Peyer's patch (tissue), 4 donors: ENCODE data around the gene NOX1.

Experiments
- POLR2A ChIP-seq, 2 donors: fragments of 450-650 bp; IDR thresholded peaks; one replicate each; pipeline ENCODE4 v1.5.1; 2017; ENCODE audit warnings: antibody characterized with exemption in 2 of 2, mild to moderate bottlenecking in 2 of 2, moderate library complexity in 2 of 2
- TF ChIP-seq, protein P1 (sequence below), 6 experiments: fragments of 450-650 bp in 4 of 6; fragments of 200-600 bp in 2 of 6; sonication (generic) in 1 of 6; IDR thresholded peaks; one replicate each; pipeline ENCODE4 v1.5.1; 2017 to 2019; ENCODE audit warnings: antibody characterized with exemption in 6 of 6, mild to moderate bottlenecking in 3 of 6, moderate library complexity in 1 of 6

DNA sequence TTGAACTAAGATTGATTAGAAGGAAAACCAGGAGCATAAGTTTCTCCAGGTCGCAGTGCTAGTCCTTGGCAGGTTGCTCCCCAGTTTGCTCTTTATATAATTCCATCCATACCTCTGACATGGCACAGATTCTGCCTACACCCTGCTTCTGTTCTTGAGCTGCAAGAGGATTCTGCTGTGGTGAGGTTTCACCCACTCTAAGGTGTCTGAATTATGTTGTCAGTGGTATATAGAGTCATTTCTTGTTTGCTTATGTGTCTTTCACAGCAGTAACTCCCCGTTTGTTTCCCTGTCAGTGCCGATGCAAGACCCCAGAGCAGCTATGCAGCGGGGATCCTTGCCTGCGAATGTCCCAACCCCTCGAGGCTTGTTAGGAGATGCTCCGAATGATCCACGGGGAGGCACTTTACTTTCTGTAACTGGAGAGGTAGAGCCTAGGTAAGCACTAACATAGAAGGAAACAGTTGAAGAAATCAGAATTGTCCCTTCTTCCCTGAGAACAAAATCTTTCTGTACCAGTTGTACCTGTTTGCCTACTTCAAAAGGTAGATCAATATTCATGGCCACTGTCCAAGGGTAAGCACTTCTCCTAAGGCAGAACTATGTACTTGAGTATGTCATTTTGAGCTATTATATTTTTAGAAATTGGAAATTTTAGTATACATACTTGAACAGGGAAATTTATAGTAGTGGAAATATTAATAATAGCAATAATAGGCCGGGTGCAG lies 42.8 kb downstream of the NOX1 start:
- TF ChIP-seq, protein P1, sequence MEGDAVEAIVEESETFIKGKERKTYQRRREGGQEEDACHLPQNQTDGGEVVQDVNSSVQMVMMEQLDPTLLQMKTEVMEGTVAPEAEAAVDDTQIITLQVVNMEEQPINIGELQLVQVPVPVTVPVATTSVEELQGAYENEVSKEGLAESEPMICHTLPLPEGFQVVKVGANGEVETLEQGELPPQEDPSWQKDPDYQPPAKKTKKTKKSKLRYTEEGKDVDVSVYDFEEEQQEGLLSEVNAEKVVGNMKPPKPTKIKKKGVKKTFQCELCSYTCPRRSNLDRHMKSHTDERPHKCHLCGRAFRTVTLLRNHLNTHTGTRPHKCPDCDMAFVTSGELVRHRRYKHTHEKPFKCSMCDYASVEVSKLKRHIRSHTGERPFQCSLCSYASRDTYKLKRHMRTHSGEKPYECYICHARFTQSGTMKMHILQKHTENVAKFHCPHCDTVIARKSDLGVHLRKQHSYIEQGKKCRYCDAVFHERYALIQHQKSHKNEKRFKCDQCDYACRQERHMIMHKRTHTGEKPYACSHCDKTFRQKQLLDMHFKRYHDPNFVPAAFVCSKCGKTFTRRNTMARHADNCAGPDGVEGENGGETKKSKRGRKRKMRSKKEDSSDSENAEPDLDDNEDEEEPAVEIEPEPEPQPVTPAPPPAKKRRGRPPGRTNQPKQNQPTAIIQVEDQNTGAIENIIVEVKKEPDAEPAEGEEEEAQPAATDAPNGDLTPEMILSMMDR (IDR thresholded peaks at IDR 0.05), result no peak
- no peak for TF ChIP-seq POLR2A (IDR thresholded peaks at IDR 0.05)
